MG63 (cell line): ENCODE data around the gene TBC1D22B. TPM values are rescaled to one million over a fixed set of nuclear protein-coding genes. Genes with fewer than 3 reads are reported as not detected.
"Not testable (repeated sequence)": the region's sequence is repeated elsewhere in the genome, so short reads cannot be mapped to it uniquely, and the experiment has no call there.

ENCODE experiments used
- DNase-seq: peaks from one replicate; pipeline ENCODE4 v3.0.0-alpha.2; 2020
- H3K27me3 ChIP-seq: fragments of 250-450 bp; sonication (Bioruptor Pico); 2 replicates; pipeline ENCODE4 v1.5.1; 2020; ENCODE audit warnings: mild to moderate bottlenecking, moderate library complexity
- H3K36me3 ChIP-seq: fragments of 250-450 bp; sonication (Bioruptor Pico); 2 replicates; pipeline ENCODE4 v1.5.1; 2020; ENCODE audit warnings: mild to moderate bottlenecking, moderate library complexity
- H3K4me3 ChIP-seq: fragments of 250-450 bp; sonication (Bioruptor Pico); 2 replicates; pipeline ENCODE4 v1.5.1; 2020; ENCODE audit warnings: mild to moderate bottlenecking, moderate library complexity
- H3K9me3 ChIP-seq: fragments of 250-450 bp; sonication (Bioruptor Pico); 2 replicates; pipeline ENCODE4 v1.5.1; 2020; ENCODE audit warnings: mild to moderate bottlenecking, moderate library complexity
- total RNA-seq: library from RNA; depleted of rRNA; stranded (reverse); fragments of >200 nt; shearing (Covaris generic); gene quantifications from 2 replicates; pipeline ENCODE4 v1.2.3, GENCODE V29; 2014; ENCODE audit warnings: low replicate concordance

TBC1D22B gene
- total RNA-seq, 1 experiment from 2014 or later: 4.4 TPM

GRCh38 chr6:37305841-37306425 is 48.4 kb downstream of the TBC1D22B start:
- Histone ChIP-seq H3K36me3 (peaks cover 9% of the 10 kb centered on the region), H3K4me3 (no peak overlapping the region)

GRCh38 chr6:37306624-37307222 is 49.2 kb downstream of the TBC1D22B start:
- H3K9me3 ChIP-seq: no peaks in the 10 kb centered on the region

More at GRCh38 chr6:37305841-37306425, 48.4 kb downstream of the TBC1D22B start:
- Histone ChIP-seq H3K27me3 (no peaks in the 10 kb centered on the region), H3K9me3 (no peaks in the 10 kb centered on the region)
- DNase-seq: no peak

GRCh38 chr6:37307484-37307883 is 49.9 kb downstream of the TBC1D22B start:
- DNase-seq, H3K36me3 ChIP-seq, H3K9me3 ChIP-seq, H3K4me3 ChIP-seq, H3K27me3 ChIP-seq: not testable (repeated sequence)

More at GRCh38 chr6:37306624-37307222, 49.2 kb downstream of the TBC1D22B start:
- DNase-seq: no peak
- Histone ChIP-seq H3K36me3 (peaks cover 9% of the 10 kb centered on the region), H3K27me3 (no peaks in the 10 kb centered on the region), H3K4me3 (no peak overlapping the region)

- Histone ChIP-seq H3K27me3 (no peaks in the 10 kb centered on the region), H3K4me3 (no peak overlapping the region), H3K9me3 (no peaks in the 10 kb centered on the region), H3K36me3 (peaks cover 3% of the 10 kb centered on the region; the same call in 1 of the 2 replicates)
- no peak for DNase-seq
Observed at GRCh38 chr6:37308069-37308815, 50.7 kb downstream of the TBC1D22B start.

DNA sequence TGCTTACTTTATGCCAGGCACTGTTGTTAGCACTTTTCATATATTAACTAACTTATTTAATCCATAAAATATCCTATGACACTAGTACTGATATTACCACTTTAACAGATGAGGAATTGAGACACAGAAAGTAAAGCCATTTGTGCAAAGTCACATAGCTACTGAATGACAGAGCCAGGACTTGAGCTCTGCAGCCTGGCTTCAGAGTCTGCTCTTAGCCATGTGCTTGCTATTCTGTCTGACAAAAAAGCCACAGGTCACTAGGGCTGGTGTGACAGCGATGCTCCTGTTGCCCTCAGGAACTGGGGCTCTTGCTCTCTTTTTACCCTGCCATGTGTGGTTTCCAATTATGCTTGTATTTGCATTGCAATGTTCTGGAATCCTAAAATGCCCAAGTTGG is 51.5 kb downstream of the TBC1D22B start:
- H3K4me3 ChIP-seq: no peak overlapping the region
- no peaks in the 10 kb centered on the region for H3K27me3 ChIP-seq
- H3K9me3 ChIP-seq: no peaks in the 10 kb centered on the region
- DNase-seq: no peak
- H3K36me3 ChIP-seq: peaks cover 3% of the 10 kb centered on the region; the same call in 1 of the 2 replicates

GRCh38 chr6:37309692-37310091 is 52.1 kb downstream of the TBC1D22B start:
- no peak overlapping the region for H3K4me3 ChIP-seq

DNA sequence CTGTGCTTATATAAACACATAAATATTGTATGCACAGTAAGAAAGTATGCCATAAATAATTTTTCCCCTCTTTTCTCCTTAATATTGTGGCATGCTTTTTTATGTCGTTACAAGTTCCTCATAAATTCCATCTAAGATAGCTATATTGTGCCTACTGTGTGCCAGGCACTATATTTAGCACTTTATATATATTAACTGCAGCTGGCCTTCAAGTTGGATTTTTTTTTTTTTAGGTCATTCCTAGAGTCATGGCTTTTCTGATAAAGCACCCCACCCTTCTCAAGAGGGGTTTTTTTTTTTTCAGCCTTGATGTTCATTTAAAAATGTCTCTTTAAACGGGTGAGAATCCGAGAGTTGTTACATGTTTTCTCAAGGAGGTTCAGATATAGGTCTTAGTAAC is 53.4 kb downstream of the TBC1D22B start:
- Histone ChIP-seq H3K27me3 (no peaks in the 10 kb centered on the region), H3K9me3 (no peaks in the 10 kb centered on the region), H3K4me3 (no peak overlapping the region), H3K36me3 (peaks cover 2% of the 10 kb centered on the region)
- no peak for DNase-seq

More at GRCh38 chr6:37309692-37310091, 52.1 kb downstream of the TBC1D22B start:
- no peak for DNase-seq
- H3K9me3 ChIP-seq: no peaks in the 10 kb centered on the region
- H3K27me3 ChIP-seq: no peaks in the 10 kb centered on the region
- H3K36me3 ChIP-seq: no peaks in the 10 kb centered on the region

- Histone ChIP-seq H3K36me3 (peaks cover 7% of the 10 kb centered on the region), H3K9me3 (no peaks in the 10 kb centered on the region), H3K4me3 (no peak overlapping the region), H3K27me3 (no peaks in the 10 kb centered on the region)
- DNase-seq: no peak
Observed at GRCh38 chr6:37311741-37312473, 54.3 kb downstream of the TBC1D22B start.

DNA sequence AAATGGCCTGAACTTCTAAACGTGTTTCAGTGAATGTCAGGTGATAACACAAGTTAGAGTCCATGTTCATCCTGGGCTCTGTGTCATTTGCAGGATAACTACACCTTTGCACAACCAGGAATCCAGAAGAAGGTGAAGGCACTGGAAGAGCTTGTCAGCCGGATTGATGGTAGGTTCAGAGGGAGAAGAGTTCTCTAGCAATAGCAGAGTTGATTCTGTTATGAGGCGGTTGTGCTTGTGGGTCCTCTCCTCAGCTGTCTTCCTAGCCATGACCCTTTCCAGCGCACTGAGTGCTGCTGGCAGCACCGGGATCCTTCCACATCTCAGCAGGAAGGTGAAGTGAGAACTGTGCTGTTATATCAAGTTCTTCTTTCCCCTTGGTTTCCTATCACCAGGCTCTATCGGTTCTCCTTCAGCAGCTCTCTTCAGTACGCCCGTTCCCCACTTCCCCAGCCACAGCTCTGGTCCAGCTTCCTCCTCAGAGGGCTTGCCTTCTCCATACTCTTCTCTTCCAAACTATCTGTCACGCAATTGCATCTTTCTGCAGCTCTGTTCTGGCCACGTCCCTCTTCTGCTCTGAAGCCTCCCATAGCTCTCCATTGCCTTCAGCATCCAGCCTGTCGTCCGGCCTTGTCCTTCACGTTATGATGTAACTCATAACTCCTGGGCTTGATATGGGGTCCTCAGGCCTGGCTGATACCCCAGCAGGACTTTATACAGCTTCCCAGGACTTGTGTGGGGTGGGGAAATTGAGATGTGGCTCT is 56.3 kb downstream of the TBC1D22B start:
- no peak for DNase-seq
- Histone ChIP-seq H3K4me3 (no peak overlapping the region), H3K9me3 (no peaks in the 10 kb centered on the region), H3K36me3 (peaks cover 17% of the 10 kb centered on the region), H3K27me3 (no peaks in the 10 kb centered on the region)

DNA sequence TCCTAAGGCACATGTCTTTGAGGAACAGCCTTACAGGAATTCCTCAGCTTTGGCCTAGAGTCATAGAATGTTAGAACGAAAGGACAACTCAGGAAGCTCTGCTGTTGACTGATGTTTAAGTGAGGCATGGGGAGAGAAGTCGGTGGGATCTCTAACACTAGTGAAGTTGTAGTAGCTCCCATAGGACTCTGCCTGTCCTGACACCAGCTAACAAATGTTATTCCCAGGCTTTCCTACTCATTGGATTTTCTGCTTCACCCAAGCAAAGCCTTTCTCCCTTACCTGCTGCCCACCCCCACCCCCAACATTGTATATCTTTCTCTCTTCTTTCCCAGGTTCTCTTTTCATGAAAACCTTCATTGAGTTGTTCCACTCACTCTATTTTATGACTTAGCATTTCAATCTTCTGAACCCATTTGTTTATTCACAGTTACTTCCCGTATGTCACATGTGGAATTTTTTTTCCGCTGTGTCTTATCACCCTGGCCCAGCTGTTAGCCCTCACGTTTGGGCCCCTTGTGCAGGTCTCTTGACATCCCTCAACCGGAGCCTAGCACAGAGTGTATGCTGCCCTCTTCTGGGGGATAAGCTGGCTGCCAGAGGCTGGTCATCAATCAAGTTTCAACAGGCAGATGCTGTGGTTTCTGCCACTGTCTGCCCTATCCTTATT is 57.0 kb downstream of the TBC1D22B start:
- no peak overlapping the region for H3K4me3 ChIP-seq
- no peaks in the 10 kb centered on the region for H3K27me3 ChIP-seq
- no peaks in the 10 kb centered on the region for H3K9me3 ChIP-seq
- H3K36me3 ChIP-seq: peaks cover 17% of the 10 kb centered on the region
- peak; percentile 24 for DNase-seq

GRCh38 chr6:37315157-37315515 is 57.6 kb downstream of the TBC1D22B start:
- DNase-seq: no peak
- peaks cover 17% of the 10 kb centered on the region for H3K36me3 ChIP-seq
- no peaks in the 10 kb centered on the region for H3K9me3 ChIP-seq
- no peak overlapping the region for H3K4me3 ChIP-seq
- H3K27me3 ChIP-seq: no peaks in the 10 kb centered on the region

GRCh38 chr6:37316071-37316470 is 58.5 kb downstream of the TBC1D22B start:
- H3K27me3 ChIP-seq: no peaks in the 10 kb centered on the region
- H3K9me3 ChIP-seq: no peaks in the 10 kb centered on the region
- no peak for DNase-seq
- no peak overlapping the region for H3K4me3 ChIP-seq
- peaks cover 17% of the 10 kb centered on the region for H3K36me3 ChIP-seq

DNA sequence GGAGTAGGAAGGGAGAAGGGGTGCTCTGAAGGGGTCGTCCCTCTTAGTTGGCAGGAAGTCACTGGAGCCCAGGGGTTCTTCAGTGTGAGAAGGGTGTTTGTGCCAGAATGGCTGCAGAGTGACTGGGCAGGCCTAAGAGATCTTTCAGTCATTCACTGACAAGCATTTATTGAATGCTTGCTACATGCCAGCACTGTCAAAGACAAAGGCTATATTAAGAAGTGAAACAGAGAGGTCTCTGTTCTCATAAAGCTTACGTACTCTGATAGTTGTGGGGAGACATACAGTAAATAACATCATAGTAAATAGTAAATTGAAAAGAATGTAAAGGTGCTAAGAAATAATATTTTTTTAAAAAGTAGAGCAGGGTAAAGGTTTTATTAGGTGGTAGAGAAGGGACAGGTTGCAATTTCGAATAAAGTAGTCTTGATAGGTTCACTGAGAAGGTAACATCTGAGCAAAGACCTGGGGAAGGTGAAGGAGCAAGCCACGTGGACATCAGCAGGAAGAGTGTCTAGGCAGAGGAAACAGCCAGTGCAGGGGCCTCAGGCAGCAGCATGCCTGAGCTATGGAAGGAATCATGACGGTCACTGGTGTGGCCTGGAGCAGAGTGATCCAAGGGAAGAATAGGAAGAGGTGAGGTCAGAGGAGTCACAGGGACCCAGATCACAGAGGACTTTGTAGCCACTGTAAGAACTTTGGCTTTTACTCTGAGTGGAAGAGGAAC is 59.9 kb downstream of the TBC1D22B start:
- no peak for DNase-seq
- H3K4me3 ChIP-seq: no peak overlapping the region
- H3K27me3 ChIP-seq: no peaks in the 10 kb centered on the region
- no peaks in the 10 kb centered on the region for H3K9me3 ChIP-seq
- H3K36me3 ChIP-seq: peaks cover 17% of the 10 kb centered on the region

DNA sequence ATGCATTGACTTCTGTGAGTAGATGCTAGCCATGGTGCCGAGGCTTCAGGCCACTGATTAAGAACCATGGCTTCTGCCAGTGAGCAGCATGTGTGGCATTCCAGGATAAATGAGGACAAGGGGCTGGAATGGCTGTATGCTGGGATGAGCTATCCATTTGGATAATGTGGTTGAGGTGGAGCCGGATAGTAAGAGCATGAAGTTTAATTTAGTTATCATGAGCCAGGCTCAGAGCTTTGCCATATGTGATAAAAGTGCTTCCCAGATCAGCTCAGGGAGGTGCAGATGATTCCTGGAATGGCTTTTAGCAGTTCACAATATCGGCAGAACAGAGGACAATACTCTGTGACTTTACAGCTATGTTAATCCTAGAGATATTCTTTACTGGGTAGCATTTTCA is 61.6 kb downstream of the TBC1D22B start:
- H3K36me3 ChIP-seq: peaks cover 17% of the 10 kb centered on the region
- no peak overlapping the region for H3K4me3 ChIP-seq
- H3K27me3 ChIP-seq: no peaks in the 10 kb centered on the region
- DNase-seq: no peak
- no peaks in the 10 kb centered on the region for H3K9me3 ChIP-seq

GRCh38 chr6:37319856-37320480 is 62.4 kb downstream of the TBC1D22B start:
- H3K9me3 ChIP-seq: no peaks in the 10 kb centered on the region
- DNase-seq: no peak
- H3K4me3 ChIP-seq: no peak overlapping the region
- H3K36me3 ChIP-seq: peaks cover 17% of the 10 kb centered on the region
- no peaks in the 10 kb centered on the region for H3K27me3 ChIP-seq
